AG20443 (cell line): ENCODE measurements around the gene MYH16.
"Not testable (repeated sequence)": the region's sequence is repeated elsewhere in the genome, so short reads cannot be mapped to it uniquely, and the experiment has no call there.

Experiments
- DNase-seq: peaks from one replicate; pipeline ENCODE4 v3.0.0; 2012; ENCODE audit warnings: low spot score, mixed read lengths

Gene MYH16

GRCh38 chr7:99305473-99306260 lies 33.0 kb downstream of the MYH16 start:
- DNase-seq = no peak

GRCh38 chr7:99308461-99309074 lies 35.9 kb downstream of the MYH16 start:
- peak; percentile 50 for DNase-seq

GRCh38 chr7:99309111-99309510 lies 36.5 kb downstream of the MYH16 start:
- DNase-seq = no peak

GRCh38 chr7:99310004-99310403 lies 37.4 kb downstream of the MYH16 start:
- DNase-seq = no peak

GRCh38 chr7:99311702-99312101 lies 39.1 kb downstream of the MYH16 start:
- DNase-seq = no peak

- peak; percentile 81 for DNase-seq
Observed at GRCh38 chr7:99312316-99313203, 39.9 kb downstream of the MYH16 start.

- no peak for DNase-seq
Observed at GRCh38 chr7:99313204-99313573, 40.5 kb downstream of the MYH16 start.

- no peak for DNase-seq
Observed at GRCh38 chr7:99314504-99314903, 41.9 kb downstream of the MYH16 start.

- no peak for DNase-seq
Observed at GRCh38 chr7:99320371-99320770, 47.7 kb downstream of the MYH16 start.

- not testable (repeated sequence) for DNase-seq
Observed at GRCh38 chr7:99322659-99323058, 50.0 kb downstream of the MYH16 start.

- no peak for DNase-seq
Observed at GRCh38 chr7:99324559-99324958, 51.9 kb downstream of the MYH16 start.

GRCh38 chr7:99325001-99325493 lies 52.4 kb downstream of the MYH16 start:
- no peak for DNase-seq

- DNase-seq = peak; percentile 100
Observed at GRCh38 chr7:99325592-99326407, 53.2 kb downstream of the MYH16 start, which contains the start of gene ARPC1A. Gene ARPC1A (plus strand): TSS chr7:99325898. CDS start chr7:99333354, 7,456 bp downstream.

GRCh38 chr7:99326408-99326782 lies 53.8 kb downstream of the MYH16 start:
- DNase-seq = no peak

- DNase-seq = peak; percentile 56
Observed at GRCh38 chr7:99330314-99330961, 57.8 kb downstream of the MYH16 start.

- DNase-seq = no peak
Observed at GRCh38 chr7:99331002-99331401, 58.4 kb downstream of the MYH16 start.

GRCh38 chr7:99339595-99339994 lies 67.0 kb downstream of the MYH16 start:
- DNase-seq = no peak

GRCh38 chr7:99340659-99341058 lies 68.0 kb downstream of the MYH16 start:
- DNase-seq = no peak

- no peak for DNase-seq
Observed at GRCh38 chr7:99344061-99344647, 71.5 kb downstream of the MYH16 start.

GRCh38 chr7:99350641-99351040 lies 78.0 kb downstream of the MYH16 start:
- DNase-seq = not testable (repeated sequence)

- no peak for DNase-seq
Observed at GRCh38 chr7:99352247-99352646, 79.6 kb downstream of the MYH16 start.
